ENCODE results near the gene CXCR6.

The CXCR6 gene

DNA sequence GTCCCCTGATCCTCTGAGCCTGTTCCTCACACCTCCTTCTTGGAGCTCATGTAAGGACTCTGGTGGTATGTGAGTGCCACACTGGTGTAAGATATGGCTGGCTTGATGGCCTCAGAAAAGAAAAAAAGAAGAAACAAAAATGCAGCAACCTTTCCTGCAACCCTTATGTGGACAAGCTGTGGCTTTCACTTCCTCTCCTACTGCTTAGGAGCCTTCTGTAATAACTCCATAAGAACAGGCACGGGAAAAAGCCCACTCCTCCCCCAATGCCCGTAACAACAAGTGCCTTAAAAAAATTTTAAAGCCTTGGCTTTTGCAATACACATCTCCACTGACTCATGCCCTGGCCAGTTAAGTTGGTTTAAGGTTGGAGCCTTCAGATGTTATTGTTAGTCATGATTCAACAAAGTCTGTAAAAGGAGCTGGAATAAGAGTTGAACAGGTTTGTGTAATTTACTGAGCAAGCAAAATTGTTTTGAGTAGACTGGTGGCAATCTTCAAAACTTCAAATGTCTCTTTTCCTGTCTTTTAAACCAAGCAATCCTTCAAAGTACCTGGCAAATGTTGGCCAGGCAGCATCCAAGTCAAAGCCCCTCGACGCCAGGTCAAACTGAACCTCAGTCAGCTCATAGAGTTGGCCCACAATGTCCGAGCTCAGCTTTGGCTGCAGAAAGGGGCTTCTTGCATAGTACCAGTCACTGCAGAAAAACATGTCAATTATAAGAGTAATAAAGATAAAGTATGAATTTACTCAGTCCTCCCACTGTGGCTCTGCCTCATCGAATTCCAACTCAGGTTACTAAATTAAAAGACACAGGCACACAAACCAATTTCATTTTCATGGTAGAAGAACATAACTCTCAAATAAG is 29.5 kb downstream of the CXCR6 start:
- peak; percentile 95 for DNase-seq

- DNase-seq, result no peak
Observed at GRCh38 chr3:45974686-45975085, 31.4 kb downstream of the CXCR6 start.

DNA sequence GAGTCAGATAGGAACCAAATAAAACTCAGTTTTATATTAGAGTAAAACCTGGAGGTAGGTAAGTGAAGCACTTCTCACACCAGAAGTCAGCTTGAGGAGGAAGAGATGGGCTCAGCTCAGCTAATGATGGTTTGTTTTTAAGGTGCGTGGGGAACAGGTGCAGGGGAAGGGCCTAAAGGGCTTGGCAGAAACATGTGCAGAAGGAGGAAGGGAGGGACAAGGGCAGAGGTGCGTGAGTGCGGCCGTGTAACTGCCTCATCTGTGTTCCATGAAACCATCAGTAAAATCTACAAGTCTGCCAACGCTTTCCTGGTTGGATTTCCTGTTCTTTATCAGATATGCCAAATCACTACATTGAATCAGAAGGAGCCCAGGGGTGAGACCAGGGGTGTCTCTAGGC is 32.4 kb downstream of the CXCR6 start:
- DNase-seq, result no peak

DNA sequence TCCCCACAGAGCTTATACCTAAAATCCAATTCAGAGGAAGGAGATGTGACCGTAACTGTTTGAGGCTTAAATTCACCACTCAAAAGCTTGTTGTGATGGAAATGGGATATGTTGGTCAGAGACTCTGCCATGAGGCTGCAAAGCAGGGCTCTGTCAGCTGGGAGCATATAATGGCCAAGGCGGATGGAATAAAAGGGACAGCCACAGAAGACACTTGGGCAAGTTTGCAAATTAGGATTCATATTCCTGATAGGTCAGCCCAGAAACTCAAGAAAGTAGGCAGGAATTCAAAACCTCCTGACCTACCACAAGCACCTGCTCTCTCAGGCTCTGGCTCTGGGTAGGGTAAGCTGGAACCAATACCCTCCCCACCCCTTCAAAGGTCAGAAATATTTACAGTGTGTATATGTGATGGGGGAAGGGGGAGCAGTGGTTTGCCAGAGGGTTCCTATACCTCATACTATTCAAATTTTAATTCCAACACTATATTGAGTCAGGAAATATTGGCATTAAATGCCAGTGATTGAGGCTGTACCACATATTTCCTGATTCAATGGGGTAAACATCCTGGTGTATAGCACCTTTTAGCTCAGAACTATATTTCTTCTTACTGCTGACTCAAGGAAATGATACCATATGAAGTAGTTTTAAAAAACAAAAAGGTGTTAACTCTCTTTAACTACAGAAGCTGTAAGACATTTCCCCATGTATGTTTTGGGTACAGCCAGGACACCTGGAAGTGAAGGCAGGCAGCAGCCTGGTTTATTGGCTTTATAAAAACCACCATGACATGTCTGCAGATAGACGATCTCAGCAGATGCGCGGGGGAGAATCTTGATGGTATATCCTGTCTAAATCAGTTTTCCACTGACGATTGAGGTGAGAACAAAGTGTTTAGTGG is 33.2 kb downstream of the CXCR6 start:
- DNase-seq, result no peak

DNA sequence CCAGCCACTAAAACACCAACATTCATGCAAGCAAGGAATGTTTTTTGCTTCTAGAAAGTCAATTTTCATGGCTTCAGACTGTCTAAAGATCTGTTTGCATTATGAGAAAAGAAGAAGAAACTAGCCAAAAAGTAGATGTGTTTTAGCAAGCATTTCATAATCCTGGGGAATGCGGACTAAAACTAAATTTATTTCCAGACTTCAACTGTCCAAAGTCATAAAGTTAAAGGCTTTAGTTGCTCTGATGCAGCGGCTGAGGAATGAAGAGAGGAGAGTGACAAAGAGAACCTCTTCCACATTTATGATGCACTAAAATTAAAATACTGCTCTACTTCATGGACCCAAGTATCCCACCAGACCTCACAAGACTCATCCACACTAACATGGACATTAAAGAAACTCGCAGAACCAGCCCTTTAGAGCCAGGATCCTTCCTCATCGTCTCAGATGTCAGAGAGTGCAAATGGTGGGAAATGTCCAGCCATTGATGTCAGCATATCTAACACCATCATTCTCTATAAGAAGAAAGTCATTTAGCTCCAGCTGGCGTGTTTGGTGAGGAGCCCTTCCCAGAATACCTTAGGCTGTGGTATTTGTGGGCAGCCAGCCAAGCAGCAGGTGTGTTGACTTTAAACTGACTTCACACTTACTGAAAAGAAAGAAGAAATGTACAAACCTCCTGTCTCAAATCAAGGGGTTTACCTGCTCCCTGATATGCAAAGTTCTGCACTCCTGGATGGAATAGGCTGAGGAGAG is 34.9 kb downstream of the CXCR6 start:
- no peak for DNase-seq

- no peak for DNase-seq
Observed at GRCh38 chr3:45979378-45979777, 36.1 kb downstream of the CXCR6 start.

- DNase-seq, result no peak
Observed at GRCh38 chr3:45980229-45980813, 37.1 kb downstream of the CXCR6 start.

DNA sequence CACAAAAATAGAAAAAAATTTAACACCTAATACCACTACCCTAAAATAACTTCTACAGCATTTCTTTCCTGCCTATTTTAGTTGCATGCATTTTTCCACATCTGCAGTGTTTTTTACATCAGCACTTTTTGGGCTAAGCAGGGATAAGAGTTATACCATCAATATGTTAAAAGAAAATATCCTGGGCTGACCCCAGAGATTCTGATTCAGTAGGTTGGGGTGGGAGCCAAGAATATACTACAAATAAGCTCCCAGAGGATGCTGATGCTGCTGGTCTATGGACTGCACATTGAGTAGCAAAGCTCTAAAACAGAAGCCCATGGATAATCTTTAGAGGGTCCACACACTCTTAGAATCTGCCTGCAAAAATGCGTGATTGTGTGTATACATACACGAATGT is 37.6 kb downstream of the CXCR6 start:
- DNase-seq, result no peak

DNA sequence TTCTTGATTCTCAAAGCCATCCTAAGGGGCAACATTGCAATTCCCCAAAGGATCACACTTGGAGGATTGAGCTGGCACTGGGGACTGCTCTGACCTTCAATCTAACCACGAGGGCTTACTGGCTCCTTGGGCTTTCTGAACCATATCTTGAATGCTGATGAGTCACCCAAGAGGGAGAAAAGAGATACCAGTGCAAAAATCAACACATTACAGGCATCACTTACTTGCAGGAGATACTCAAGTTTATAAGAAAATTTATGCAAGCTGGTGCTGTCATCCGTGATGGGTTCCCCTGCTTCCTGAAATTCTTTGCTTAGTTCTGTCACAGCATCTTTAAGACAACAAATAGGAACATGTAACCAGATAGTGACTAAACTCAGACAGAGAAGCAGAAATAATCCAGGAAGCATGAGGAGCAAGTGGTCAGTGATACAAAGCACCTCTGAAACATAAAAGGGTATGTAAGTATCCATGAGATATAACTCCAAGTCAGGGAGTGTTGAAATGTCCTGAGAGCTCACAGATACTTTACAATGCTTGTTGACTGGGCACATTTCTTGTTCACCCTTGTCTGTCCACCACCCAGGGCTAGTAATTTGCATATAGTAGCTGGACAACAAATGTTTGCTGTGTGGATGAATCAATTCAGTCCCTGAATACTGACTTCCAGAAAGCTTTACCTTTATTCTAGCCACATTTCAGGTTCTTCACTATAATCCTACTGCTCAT is 38.2 kb downstream of the CXCR6 start:
- no peak for DNase-seq

GRCh38 chr3:45983770-45984169 is 40.5 kb downstream of the CXCR6 start:
- DNase-seq, result no peak

DNA sequence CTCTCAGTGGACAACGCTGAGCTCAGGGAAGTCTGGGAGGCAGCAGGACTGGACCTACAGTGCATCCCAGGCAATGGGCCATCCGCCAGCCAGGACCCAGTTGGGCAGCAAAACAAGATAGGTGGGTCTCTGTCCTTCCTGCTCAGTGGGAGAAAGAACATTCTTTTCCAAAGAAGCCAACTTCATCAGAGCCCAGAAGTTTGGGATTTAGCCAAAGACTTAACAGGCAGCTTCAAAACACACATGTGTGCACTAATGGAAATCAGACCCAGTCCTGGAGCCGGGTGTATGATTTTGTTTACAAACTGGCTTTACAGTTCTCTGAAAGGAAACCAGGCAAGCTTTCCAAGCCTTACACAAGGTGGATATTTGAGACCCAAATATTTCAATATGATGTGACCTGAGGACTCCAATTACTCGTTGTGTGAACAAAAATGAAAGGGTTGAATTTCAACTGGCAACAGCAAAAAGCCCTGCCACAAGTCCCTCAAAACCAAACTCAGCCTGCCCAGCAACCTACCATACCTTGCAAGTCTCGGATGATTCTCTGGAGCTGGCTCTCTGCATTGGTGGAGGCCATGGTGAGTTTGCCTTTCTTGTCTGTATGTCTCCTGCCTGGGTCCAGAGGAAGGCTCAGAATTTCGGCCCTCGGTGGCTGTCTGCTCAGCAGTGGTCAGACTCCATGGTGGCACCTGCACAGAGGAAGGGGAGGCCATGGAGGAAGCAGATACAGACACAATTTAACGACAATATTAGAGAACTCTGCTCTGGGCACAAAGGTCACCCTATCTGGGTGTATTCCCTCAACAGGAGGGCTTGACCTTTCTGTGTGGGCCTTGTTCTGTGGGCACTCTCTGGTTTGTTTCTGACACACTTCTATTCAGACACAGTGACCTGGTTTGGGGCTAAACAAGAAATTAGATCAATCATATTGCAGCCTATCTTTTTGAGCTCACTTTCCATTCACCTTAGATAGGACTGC is 41.4 kb downstream of the CXCR6 start:
- no peak for DNase-seq

- DNase-seq, result no peak
Observed at GRCh38 chr3:45985532-45986302, 42.5 kb downstream of the CXCR6 start.

DNA sequence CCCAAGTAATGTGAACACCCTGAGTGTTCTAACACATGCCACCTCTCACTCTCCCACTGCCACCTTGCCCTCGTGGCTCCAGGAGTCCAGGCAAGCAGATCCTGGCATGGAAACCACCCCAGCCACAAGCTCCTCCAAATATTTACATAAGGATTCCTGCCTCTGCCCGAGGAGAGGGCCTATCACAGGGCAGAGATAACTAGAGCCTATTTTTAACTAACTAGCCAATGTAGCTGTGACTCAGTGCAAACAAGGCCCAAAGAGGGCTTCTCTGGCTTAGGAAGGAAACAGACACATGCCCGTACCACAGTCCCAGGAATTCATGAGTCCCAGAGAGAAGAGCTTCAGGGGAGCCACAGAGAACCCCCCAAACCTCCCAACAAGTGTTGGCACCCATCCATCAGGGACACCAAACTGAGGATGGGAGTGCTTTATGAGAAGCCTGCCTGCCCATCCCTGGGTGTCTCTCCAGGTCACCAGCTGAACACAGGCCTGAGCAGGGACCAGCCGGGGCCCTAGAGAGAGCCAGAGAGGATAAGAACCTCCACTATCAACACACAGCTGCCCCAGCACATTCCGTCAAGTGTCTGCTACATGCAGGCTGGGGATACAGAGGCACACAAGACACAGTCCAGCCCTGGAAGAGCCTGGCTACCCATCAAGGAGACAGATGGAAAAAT is 43.2 kb downstream of the CXCR6 start:
- DNase-seq, result no peak

DNA sequence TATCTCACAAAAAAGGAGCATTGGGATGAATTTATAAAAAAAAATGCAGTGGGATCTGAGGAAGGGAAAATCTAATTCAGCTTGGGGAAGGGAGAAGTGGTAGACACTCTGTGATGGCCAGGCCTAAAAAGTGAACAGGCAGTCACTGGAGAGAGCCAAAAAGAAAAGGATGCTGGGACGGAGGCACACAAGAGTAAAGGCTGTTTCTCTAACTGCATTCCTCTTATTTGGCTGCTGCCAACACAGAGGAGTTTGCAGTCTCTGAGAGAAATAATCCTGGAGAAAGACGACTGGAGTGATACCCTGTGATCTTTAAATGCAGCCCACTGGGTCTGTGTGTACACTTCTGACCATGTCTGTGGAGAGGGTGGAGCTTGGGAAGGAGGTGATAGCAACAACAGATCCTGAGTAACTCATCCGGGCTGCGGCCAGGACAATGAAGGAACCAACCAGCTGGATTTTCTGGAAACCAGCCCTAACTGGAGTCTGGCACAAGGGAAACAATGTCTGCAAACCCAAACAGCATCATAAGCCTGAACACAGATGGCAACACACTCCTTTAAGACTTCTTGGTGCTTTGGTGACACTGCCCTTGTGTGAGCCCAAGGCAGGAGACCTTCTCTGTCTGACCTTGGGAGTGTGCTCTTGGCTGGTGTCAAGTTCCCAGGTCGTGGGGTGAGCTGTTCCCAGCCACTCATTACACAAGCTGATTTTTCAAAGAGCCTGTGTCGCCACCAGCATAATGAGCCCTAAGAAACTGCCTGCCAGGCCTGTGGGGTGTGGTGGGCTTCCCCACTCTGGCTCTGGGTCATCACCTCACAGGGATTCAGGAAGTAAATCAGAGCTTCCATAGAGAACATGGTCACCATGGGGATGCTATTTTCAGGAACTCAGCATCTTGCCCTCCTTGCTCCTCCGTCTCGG is 44.4 kb downstream of the CXCR6 start:
- peak; percentile 32 for DNase-seq

DNA sequence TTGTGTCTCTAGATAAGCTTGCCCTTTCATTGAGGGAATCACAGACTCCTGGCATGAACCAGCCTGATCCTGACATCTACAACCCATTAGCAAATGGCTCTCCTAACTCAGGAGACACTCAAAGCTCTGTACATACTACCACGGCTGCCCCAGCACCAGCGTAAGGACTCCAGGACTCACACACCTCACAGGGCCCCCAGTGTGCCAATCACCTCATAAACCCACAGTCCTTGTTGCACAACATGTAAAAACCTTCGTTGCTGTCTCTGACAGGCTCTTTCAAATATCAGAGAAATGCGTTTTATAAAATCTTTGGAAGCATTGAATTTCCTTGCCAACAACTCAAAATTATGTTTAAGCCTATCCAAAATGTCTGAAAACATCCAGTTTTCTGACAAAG is 45.1 kb downstream of the CXCR6 start:
- DNase-seq, result no peak

DNA sequence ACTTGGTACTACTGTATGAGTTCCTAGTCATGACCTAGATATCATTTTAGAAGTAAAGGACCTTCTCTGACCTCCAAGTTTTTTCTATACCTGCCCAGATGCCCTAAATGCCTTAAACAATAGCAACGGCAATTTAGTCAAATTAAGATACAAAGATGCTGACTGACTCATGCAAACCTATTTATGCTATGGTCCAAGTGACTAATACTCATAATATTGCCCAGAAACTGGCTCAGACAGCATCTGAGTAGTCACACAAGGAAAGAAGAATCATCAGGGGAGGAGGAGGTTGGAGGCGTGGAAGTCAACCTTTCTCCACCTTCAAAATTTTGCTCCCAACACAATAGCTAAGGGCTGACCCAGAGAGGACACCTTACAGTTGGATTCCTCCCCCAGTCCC is 45.5 kb downstream of the CXCR6 start:
- DNase-seq, result no peak

DNA sequence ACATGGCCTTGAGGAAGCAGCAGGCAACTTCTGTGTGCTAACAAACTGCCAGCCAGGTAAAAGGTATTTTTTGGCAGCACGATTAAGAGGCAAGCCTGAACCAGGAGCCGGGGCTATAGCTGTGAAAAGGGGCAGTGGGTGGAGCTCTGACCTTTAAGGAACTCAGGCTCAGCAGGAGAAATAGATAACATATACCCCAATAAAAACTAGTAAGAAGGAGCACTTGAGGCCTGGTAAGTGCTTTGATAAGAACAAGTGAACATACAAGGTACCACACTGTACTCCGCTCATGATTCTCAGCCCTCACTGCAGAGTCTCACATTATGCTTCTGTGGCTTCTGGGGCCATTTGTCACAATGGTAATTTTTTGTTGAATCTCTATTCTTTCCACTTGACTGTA is 46.9 kb downstream of the CXCR6 start:
- DNase-seq, result no peak

- no peak for DNase-seq
Observed at GRCh38 chr3:45991341-45991740, 48.1 kb downstream of the CXCR6 start.

All from inflammatory macrophage treated with lipopolysaccharide for 4 hours (primary cell).